ENCODE data around the gene POLR2L. TPM values are rescaled to one million over a fixed set of nuclear protein-coding genes. Genes with fewer than 3 reads are reported as not detected.

Gene POLR2L
- total and polyA plus RNA-seq, 2 donors (not counting 1 experiment from before 2014, with no cell fraction given), result 44.4 to 80.8 TPM

GRCh38 chr11:799641-800316 lies 42.5 kb downstream of the POLR2L start:
- intact Hi-C loops (cut with micrococcal nuclease), result loop anchor here (5.0 to 10.0 kb wide), 4 partner anchors 72 to 592 kb away; partner anchors contain the start of genes BET1L, HRAS, LRRC56 and PTDSS2
- no peak overlapping the region for H3K27ac Mint-ChIP-seq

More at GRCh38 chr11:799641-800316, 42.5 kb downstream of the POLR2L start:
- Mint-ChIP-seq H3K27me3 (no peaks in the 10 kb centered on the region), H3K4me1 (peaks cover 21% of the 10 kb centered on the region), H3K4me3 (peak overlapping the region; percentile 16), H3K9me3 (ENCODE audit: insufficient read depth) (no peaks in the 10 kb centered on the region)
- no peak for DNase-seq
- peaks cover 66% of the 10 kb centered on the region for H4K20me1 ChIP-seq (ENCODE audit: control insufficient read depth, insufficient read depth, low read length, poor library complexity, severe bottlenecking)
- CTCF ChIA-PET, result interaction anchor here (1.3 kb wide), 2 partner anchors 9 to 43 kb away, joined by 3 to 5 read pairs; partner anchors contain the start of gene RPLP2
- no peak overlapping the region for H3K4me2 ChIP-seq (replicated peaks; ENCODE audit: low read depth, low read length, poor library complexity, severe bottlenecking)
- TF ChIP-seq EZH2 (IDR thresholded peaks at IDR 0.05; ENCODE audit: borderline replicate concordance, insufficient read depth, low read depth, low read length, poor library complexity, severe bottlenecking), result no peak
- TF ChIP-seq CTCF (IDR thresholded peaks at IDR 0.05), result no peak
- WGBS (ENCODE audit: insufficient coverage), result 98% methylated on average over 32 of the region's 32 CpGs
- POLR2A ChIA-PET, result interaction anchor here (2.8 kb wide), 1 partner anchor 9 kb away, joined by 12 read pairs; the partner anchor contains the start of gene RPLP2
- H3K4me3 ChIP-seq (ENCODE audit: control extremely low read depth in 1 of 5, extremely low read depth in 1 of 5, insufficient read depth in 1 of 5, low read depth in 2 of 5, low read length in 4 of 5), result no peak overlapping the region
- no peaks in the 10 kb centered on the region for H3K9me3 ChIP-seq (ENCODE audit: control extremely low read depth in 1 of 3, control insufficient read depth in 2 of 3, insufficient read depth in 1 of 3, low read length in 2 of 3)
- no peak overlapping the region for H2AFZ ChIP-seq (ENCODE audit: insufficient read depth, low read depth, low read length, poor library complexity, severe bottlenecking)
- no peaks in the 10 kb centered on the region for H3K27me3 ChIP-seq (replicated peaks in 1 of 4; ENCODE audit: control extremely low read depth in 1 of 4, control insufficient read depth in 3 of 4, insufficient read depth in 4 of 4, low read length in 3 of 4)
- peaks cover 0 to 9% of the 10 kb centered on the region in 2 experiments for H3K36me3 ChIP-seq (replicated peaks in 1 of 2; ENCODE audit: control extremely low read depth in 1 of 2, control insufficient read depth in 1 of 2, extremely low read depth in 1 of 2, insufficient read depth in 2 of 2, low read length in 1 of 2)
- ATAC-seq (ENCODE audit: low read depth), result no peak
- no peak overlapping the region for H3K9ac ChIP-seq (ENCODE audit: low read length)
- no peak overlapping the region for H3K27ac ChIP-seq (ENCODE audit: low read length in 2 of 2)
- H3K79me2 ChIP-seq (ENCODE audit: control insufficient read depth, insufficient read depth, low read length), result peaks cover 79% of the 10 kb centered on the region
- peaks cover 27 to 50% of the 10 kb centered on the region in 2 donors for H3K4me1 ChIP-seq (ENCODE audit: control insufficient read depth in 2 of 2, insufficient read depth in 2 of 2, low read length in 2 of 2)
